Measurements from ENCODE around the gene NSUN7.

DNA sequence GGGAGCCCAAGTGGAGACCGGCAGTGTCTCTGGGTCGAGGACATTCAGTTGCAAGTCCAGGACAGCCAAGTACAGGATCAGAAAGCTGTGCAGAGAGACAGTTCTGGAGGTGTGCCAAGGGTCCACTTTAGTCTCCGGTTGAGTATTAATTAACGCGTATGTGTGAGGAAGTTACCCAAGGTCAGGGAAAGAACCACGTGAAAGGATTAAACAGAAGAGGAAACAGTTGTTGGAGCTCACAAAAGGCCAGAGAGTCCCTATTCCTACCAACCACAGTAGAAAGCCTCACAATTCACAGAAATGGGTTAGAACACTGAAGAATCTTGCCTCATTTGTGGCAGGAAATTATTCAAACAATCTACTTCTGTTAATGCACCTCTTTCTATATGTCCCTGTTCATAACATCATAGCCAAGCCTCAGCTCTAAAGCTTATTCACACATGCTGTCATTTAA lies 17.9 kb upstream of the NSUN7 start:
- TF ChIP-seq, protein P1, sequence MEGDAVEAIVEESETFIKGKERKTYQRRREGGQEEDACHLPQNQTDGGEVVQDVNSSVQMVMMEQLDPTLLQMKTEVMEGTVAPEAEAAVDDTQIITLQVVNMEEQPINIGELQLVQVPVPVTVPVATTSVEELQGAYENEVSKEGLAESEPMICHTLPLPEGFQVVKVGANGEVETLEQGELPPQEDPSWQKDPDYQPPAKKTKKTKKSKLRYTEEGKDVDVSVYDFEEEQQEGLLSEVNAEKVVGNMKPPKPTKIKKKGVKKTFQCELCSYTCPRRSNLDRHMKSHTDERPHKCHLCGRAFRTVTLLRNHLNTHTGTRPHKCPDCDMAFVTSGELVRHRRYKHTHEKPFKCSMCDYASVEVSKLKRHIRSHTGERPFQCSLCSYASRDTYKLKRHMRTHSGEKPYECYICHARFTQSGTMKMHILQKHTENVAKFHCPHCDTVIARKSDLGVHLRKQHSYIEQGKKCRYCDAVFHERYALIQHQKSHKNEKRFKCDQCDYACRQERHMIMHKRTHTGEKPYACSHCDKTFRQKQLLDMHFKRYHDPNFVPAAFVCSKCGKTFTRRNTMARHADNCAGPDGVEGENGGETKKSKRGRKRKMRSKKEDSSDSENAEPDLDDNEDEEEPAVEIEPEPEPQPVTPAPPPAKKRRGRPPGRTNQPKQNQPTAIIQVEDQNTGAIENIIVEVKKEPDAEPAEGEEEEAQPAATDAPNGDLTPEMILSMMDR (IDR thresholded peaks at IDR 0.05; ENCODE audit: low read depth, low read length): no peak
- no peak for TF ChIP-seq EZH2phosphoT487 (IDR thresholded peaks at IDR 0.05; ENCODE audit: low read depth)

Data from OCI-LY3 (cell line).